Epithelial cell of alveolus of lung (primary cell): Measurements from ENCODE around the gene FAM222B. TPM values are rescaled to one million over a fixed set of nuclear protein-coding genes. Genes with fewer than 3 reads are reported as not detected.

Source experiments
- total RNA-seq: library from RNA; depleted of rRNA; stranded (reverse); fragments of >200 nt; gene quantifications from 2 replicates; pipeline ENCODE4 v1.2.1, GENCODE V29; 2015

FAM222B gene, protein sequence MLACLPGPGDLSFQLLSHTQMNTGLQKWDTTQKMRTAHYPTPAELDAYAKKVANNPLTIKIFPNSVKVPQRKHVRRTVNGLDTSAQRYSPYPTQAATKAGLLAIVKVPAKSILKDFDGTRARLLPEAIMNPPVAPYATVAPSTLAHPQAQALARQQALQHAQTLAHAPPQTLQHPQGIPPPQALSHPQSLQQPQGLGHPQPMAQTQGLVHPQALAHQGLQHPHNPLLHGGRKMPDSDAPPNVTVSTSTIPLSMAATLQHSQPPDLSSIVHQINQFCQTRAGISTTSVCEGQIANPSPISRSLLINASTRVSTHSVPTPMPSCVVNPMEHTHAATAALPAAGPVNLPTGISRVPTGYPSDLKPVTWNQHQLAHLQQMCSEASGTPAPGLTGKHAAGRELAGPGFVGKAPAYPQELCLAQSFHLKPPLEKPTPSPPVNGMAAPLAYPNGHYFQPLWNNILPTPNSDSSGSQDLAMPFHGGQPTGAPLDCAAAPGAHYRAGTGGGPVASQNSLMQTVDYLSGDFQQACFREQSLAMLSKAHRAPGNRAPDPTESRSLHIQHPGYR
- 8.9 and 12.0 TPM in 2 replicates for total RNA-seq

DNA sequence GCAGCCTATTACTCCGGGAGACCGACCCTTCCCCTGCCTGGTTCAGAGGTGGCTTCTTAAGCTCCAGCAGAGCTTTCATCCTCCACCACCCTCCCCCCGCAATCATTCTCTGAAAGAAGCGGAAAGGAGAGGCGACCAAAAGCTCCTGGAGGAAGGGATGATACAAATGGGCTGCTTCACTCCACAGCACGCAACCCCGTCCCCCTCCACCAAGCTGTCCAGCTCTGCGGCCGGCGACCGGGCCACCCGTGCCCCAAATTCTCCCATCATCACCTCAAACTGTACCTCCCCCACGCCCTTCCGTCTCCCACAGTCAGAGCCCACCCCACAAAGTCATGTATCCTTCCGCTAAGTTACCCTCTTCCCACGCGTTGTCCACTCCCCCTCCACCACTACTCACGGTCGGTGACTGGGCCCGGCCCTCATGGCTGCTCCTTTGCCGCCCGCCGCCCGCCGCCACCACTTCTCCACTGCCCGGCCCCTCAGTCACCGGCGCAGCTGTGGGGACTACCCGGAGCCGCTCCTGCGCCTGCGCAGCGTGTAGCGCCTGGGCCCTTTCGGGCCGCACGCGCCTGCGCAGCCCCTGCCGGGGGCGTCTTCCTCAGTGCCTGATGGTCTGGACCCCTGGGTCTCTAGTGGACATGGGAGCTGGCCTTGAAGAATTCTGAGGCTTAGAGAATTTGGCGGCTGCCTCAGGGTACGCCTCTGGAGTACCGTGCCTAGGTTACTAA lies at the start of gene FAM222B:
FAM222B (minus strand) TSS at position 509 of the 731 bp plus-strand sequence. CDS start 76,123 bp downstream, outside the sequence.

DNA sequence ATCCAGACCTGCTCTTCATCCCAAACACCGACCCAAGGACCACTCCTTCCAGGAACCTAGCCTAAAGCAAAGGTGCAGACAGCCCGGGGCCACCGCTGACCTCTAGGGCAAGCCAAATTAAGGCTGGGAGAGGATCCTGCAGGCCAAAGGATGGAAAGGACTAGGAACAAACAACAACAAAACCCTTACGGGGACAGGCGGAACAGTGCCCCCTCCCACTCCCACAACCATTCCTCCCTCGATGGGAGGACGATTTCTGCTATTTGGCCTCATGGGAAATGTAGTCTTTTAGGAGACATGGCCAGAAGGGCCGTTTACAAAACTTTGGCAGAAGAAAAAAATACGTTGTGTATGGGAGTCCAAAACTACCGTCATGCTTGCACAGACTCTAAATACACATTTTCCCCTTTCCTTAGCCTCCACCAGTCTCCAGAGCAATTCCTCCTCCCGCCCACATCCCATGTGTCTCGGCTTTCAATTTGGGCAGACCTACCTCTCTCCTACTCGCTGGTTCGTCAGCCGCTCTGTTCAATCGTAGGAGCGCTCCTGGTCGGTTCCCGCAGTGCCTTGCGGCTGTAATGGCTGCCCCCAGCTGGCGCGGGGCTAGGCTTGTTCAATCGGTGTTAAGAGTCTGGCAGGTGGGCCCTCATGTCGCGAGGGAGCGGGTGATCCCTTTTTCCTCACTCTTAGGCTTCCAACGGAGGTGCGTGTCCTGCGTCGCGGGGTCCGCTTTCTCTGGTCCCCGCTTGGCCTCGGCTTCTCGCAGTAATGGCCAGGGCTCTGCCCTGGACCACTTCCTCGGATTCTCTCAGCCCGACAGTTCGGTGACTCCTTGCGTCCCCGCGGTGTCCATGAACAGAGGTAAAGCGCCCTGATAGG lies 12.1 kb upstream of the FAM222B start, which contains the start of gene ERAL1:
ERAL1 (plus strand) TSS at position 560 of the 879 bp plus-strand sequence; CDS start at position 579, 19 bp downstream.

DNA sequence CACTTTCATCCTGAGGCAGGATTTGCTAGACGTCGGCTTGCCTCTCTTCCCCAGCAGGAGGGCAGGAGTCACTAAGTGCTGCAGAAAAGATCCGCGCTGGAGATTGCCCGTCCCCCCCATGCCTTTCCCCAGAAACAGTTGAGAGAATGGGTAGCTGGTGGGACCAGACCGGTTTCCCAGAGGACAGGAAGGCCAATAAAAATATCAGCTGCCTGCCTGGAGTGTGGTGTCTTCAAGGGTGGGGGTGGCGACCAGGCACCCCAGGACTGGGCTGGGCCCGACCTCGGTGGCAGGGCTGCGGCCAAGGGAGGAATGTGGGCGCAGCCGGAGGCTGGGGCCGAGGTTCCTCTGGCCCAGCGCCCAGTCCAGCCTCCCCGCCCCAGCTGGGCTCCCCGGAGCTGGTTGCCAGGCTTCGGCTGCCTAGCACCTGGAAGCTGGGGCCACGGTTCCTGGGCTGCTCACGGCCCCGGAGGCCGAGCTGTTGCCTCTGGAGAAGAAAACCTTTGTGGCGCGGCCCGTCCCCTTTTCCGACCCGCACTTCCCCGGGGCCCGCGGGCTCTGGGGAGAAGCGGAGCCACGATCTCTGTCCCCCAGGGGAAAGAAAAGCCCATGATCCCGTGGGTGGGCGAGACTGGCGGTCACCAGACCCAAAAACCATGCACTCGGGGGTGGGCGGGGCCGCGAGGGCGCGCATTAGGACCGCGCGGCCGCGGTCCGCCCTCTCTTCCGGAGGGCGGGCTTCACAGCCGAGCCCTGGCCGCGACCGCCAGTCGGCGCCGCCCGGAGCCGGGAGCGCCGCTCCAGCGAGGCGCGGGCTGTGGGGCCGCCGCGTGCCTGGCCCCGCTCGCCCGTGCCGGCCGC lies 99.1 kb downstream of the FAM222B start, which contains the start of gene TRAF4:
TRAF4 (plus strand) TSS at position 769 of the 861 bp plus-strand sequence. CDS start 102 bp downstream, outside the sequence.

DNA sequence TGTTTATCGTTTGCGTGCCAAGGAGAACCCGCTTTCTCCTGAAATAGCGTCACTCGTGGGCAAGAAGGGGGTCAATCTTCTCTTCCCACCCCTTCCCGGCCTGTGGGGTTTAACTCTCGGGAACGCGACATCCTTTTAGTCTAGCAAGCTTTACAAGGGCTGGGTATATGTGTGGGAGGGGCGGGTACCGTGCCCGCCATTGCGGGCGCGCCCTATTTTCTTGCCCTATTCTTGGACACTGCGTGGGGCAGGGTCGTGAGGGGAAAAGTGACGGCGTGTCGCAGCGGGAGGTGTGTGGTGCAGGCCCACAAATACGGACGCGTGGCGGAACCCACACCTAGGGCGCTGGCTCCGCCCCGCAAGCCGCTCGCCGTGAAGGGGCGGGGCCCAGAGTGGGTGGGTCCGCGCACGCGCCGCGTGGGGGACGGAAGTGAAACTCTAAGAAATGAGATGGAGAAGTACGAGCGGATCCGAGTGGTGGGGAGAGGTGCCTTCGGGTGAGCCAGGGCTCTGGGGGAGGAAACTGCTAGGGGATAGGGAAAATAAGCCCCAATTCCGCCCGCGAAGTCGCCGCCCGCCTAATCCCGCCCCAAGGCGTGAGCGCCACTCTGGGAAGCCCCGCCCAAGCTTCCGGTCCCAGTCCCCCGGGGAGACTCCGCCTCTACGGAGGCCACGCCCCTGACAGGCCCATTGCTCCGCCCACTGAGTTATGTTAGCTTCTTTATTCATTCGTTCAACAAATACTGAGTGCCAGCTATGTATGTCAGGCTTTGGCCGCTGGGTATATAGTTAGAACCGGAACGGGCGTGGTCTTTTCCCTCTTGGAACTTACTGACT lies 114.0 kb downstream of the FAM222B start, which contains the start of gene NEK8:
NEK8 (plus strand) TSS at position 425 of the 837 bp plus-strand sequence; CDS start at position 451, 26 bp downstream.

DNA sequence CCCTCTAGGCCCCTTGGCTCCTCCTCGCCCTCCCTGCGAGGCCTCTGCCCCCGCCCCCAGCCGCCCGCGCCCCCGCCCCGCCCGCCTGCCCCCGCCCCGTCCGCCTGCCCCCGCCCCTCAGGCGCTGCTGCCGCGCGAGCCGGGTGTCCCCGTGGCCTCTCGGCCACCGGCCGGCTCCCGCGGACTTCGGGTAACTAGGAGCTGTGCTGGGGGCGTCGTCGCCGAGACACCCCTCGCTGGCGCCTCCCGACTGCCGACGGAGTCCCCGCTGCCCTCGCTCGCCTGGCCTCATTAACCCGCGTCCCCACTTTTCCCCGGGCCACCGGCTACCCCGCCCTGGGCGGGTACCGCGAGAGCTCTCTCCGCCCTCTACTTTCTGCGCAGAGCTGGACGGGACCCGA lies 116.4 kb downstream of the FAM222B start, which contains the start of gene TLCD1:
TLCD1 (minus strand) TSS at position 8 of the 401 bp plus-strand sequence. CDS start 136 bp downstream, outside the sequence.

DNA sequence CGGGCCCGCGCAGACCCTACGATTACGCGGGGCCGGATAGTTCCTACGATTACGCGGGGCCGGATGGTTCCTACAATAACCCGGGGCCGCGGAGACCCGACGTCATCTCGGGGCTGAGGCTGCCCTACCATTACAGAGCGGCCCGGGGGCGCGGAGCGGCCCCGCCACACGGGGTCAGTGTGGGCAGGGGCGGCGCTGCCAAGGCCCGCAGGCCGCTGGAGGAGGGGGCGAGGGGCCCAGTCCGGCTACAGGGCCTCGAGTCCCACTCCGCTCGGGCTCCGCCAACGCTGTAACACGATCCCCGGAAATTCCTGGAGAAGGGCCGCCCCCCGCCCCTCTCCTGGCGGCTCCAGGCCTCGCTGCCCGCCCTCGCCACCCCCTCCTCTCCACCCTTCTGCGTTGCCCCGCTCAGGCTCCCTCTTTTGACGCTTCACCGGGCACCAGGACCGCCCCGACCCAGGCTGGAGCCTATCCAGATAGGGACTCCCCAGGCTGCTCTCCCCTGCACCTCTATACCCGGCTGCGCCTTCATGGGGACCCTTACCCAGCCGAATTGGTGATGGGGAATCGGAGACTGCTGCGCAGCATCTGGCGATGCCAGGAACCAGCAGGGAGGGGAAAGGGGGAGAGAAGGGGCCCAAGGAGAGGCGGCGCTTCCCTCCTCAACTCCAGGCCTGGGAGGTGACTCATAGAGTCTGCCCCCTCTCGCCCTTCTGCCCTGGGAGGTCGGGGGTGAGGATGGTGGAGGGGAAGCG lies 124.8 kb downstream of the FAM222B start, which contains the start of gene RAB34:
RAB34 (minus strand) TSS at position 291 of the 755 bp plus-strand sequence. CDS start 602 bp downstream, outside the sequence.

DNA sequence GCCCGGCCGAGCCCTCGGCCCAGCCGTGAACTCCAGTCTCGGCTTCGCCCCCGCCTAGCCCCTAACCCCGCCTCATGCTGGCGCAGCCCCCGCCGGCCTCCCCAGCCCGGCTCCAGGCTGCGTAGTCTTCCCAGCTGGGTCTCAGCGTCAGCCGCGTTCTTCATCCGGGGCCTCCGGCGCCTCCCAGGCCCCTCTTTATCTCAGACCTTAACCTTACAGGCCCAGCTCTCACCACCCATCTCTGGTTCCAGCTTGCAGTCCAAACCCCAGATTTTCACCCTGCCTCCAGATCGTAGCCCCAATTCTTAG lies 130.9 kb downstream of the FAM222B start, which contains the start of gene PROCA1:
PROCA1 (minus strand) TSS at position 166 of the 309 bp plus-strand sequence. CDS start 228 bp downstream, outside the sequence.

Other genes with a start within 250 kb of the FAM222B start
- 19.0 and 26.4 TPM in 2 replicates for gene SPAG5, start 243.8 kb downstream of the FAM222B start, total RNA-seq
- gene RSKR, start 228.6 kb downstream of the FAM222B start, total RNA-seq: 0.91 and 3.7 TPM in 2 replicates
- 79.1 and 90.8 TPM in 2 replicates for gene BLTP2, start 197.6 kb downstream of the FAM222B start, total RNA-seq
- gene SDF2, start 180.9 kb downstream of the FAM222B start, total RNA-seq: 59.8 and 68.8 TPM in 2 replicates
- 30.6 and 50.3 TPM in 2 replicates for gene SUPT6H, start 180.6 kb downstream of the FAM222B start, total RNA-seq
- gene PROCA1, start 130.9 kb downstream of the FAM222B start, total RNA-seq: 0.39 and 3.8 TPM in 2 replicates
- gene RAB34, start 124.9 kb downstream of the FAM222B start, total RNA-seq: 348 and 466 TPM in 2 replicates
- gene RPL23A, start 122.8 kb downstream of the FAM222B start, total RNA-seq: 866 and 1,222 TPM in 2 replicates
- gene TLCD1, start 116.6 kb downstream of the FAM222B start, total RNA-seq: 0.96 and 18.4 TPM in 2 replicates
- 1.6 and 2.4 TPM in 2 replicates for gene NEK8, start 114.0 kb downstream of the FAM222B start, total RNA-seq
- 23.6 and 39.0 TPM in 2 replicates for gene TRAF4, start 98.8 kb downstream of the FAM222B start, total RNA-seq
- 48.5 and 56.0 TPM in 2 replicates for gene ERAL1, start 12.2 kb upstream of the FAM222B start, total RNA-seq
- gene FLOT2, start 54.9 kb upstream of the FAM222B start, total RNA-seq: 56.8 and 60.4 TPM in 2 replicates
- gene DHRS13, start 60.3 kb upstream of the FAM222B start, total RNA-seq: 4.7 and 14.2 TPM in 2 replicates
- gene PHF12, start 108.7 kb upstream of the FAM222B start, total RNA-seq: 18.9 and 34.8 TPM in 2 replicates
- not detected in 2 replicates for gene SEZ6, start 163.2 kb upstream of the FAM222B start, total RNA-seq
- gene PIPOX, start 200.4 kb upstream of the FAM222B start, total RNA-seq: 0.52 and 2.6 TPM in 2 replicates